Measurements from ENCODE around the gene AHNAK2. TPM values are rescaled to one million over a fixed set of nuclear protein-coding genes. Genes with fewer than 3 reads are reported as not detected.
"Not testable (repeated sequence)": the region's sequence is repeated elsewhere in the genome, so short reads cannot be mapped to it uniquely, and the experiment has no call there.

AHNAK2 gene
- total and polyA plus RNA-seq, 9 donors = 6.6 to 24.0 (median 18.9) TPM

GRCh38 chr14:104951863-104952657 lies 26.1 kb downstream of the AHNAK2 start:
- H3K4me1 ChIP-seq (ENCODE audit: control insufficient read depth, insufficient read depth, low read length); H3K27me3 ChIP-seq (ENCODE audit: control insufficient read depth, insufficient read depth, low read length); DNase-seq; H3K9me3 ChIP-seq (replicated peaks; ENCODE audit: control insufficient read depth, low read depth, low read length); H3K4me3 ChIP-seq (ENCODE audit: low read length); H3K27ac ChIP-seq (ENCODE audit: low read length): not testable (repeated sequence)
- peaks cover 13% of the 10 kb centered on the region for H3K36me3 ChIP-seq (ENCODE audit: control insufficient read depth, insufficient read depth, low read length)
- WGBS (ENCODE audit: insufficient coverage) = 90% methylated on average over 28 of the region's 28 CpGs

GRCh38 chr14:104950701-104951100 lies 27.5 kb downstream of the AHNAK2 start:
- H3K4me3 ChIP-seq (ENCODE audit: low read length); H3K27ac ChIP-seq (ENCODE audit: low read length); DNase-seq; H3K4me1 ChIP-seq (ENCODE audit: control insufficient read depth, insufficient read depth, low read length); H3K36me3 ChIP-seq (ENCODE audit: control insufficient read depth, insufficient read depth, low read length); H3K9me3 ChIP-seq (replicated peaks; ENCODE audit: control insufficient read depth, low read depth, low read length); H3K27me3 ChIP-seq (ENCODE audit: control insufficient read depth, insufficient read depth, low read length): not testable (repeated sequence)
- WGBS (ENCODE audit: insufficient coverage) = no CpG with 5 or more reads among the region's 15 CpGs

GRCh38 chr14:104950021-104950420 lies 28.2 kb downstream of the AHNAK2 start:
- 96% methylated on average over 10 of the region's 17 CpGs for WGBS (ENCODE audit: insufficient coverage)
- Histone ChIP-seq H3K27me3 (ENCODE audit: control insufficient read depth, insufficient read depth, low read length) (no peaks in the 10 kb centered on the region), H3K4me1 (ENCODE audit: control insufficient read depth, insufficient read depth, low read length) (no peaks in the 10 kb centered on the region), H3K27ac (ENCODE audit: low read length) (no peak overlapping the region), H3K4me3 (ENCODE audit: low read length) (no peak overlapping the region), H3K9me3 (replicated peaks; ENCODE audit: control insufficient read depth, low read depth, low read length) (no peaks in the 10 kb centered on the region), H3K36me3 (ENCODE audit: control insufficient read depth, insufficient read depth, low read length) (no peaks in the 10 kb centered on the region)
- no peak for DNase-seq

- H3K9me3 ChIP-seq (replicated peaks; ENCODE audit: control insufficient read depth, low read depth, low read length); H3K4me3 ChIP-seq (ENCODE audit: low read length); H3K27me3 ChIP-seq (ENCODE audit: control insufficient read depth, insufficient read depth, low read length); H3K4me1 ChIP-seq (ENCODE audit: control insufficient read depth, insufficient read depth, low read length); H3K36me3 ChIP-seq (ENCODE audit: control insufficient read depth, insufficient read depth, low read length); H3K27ac ChIP-seq (ENCODE audit: low read length); DNase-seq: not testable (repeated sequence)
- 93% methylated on average over 11 of the region's 24 CpGs for WGBS (ENCODE audit: insufficient coverage)
These were observed 28.7 kb downstream of the AHNAK2 start for GRCh38 chr14:104949406-104949955.

- no peaks in the 10 kb centered on the region for H3K9me3 ChIP-seq (replicated peaks; ENCODE audit: control insufficient read depth, low read depth, low read length)
- H3K4me3 ChIP-seq (ENCODE audit: low read length) = no peak overlapping the region
- no peaks in the 10 kb centered on the region for H3K4me1 ChIP-seq (ENCODE audit: control insufficient read depth, insufficient read depth, low read length)
- H3K27ac ChIP-seq (ENCODE audit: low read length) = no peak overlapping the region
- no peak for DNase-seq
- H3K27me3 ChIP-seq (ENCODE audit: control insufficient read depth, insufficient read depth, low read length) = no peaks in the 10 kb centered on the region
- WGBS (ENCODE audit: insufficient coverage) = 92% methylated on average over 6 of the region's 11 CpGs
- no peaks in the 10 kb centered on the region for H3K36me3 ChIP-seq (ENCODE audit: control insufficient read depth, insufficient read depth, low read length)
These were observed 29.5 kb downstream of the AHNAK2 start for GRCh38 chr14:104948736-104949031.

GRCh38 chr14:104947881-104948735 lies 30.1 kb downstream of the AHNAK2 start:
- WGBS (ENCODE audit: insufficient coverage) = 91% methylated on average over 35 of the region's 35 CpGs
- H3K27me3 ChIP-seq (ENCODE audit: control insufficient read depth, insufficient read depth, low read length); H3K4me1 ChIP-seq (ENCODE audit: control insufficient read depth, insufficient read depth, low read length); DNase-seq; H3K4me3 ChIP-seq (ENCODE audit: low read length); H3K9me3 ChIP-seq (replicated peaks; ENCODE audit: control insufficient read depth, low read depth, low read length); H3K27ac ChIP-seq (ENCODE audit: low read length); H3K36me3 ChIP-seq (ENCODE audit: control insufficient read depth, insufficient read depth, low read length): not testable (repeated sequence)

GRCh38 chr14:104947201-104947600 lies 31.0 kb downstream of the AHNAK2 start:
- not testable (repeated sequence) for H3K4me3 ChIP-seq (ENCODE audit: low read length); DNase-seq; H3K36me3 ChIP-seq (ENCODE audit: control insufficient read depth, insufficient read depth, low read length); H3K4me1 ChIP-seq (ENCODE audit: control insufficient read depth, insufficient read depth, low read length); H3K27ac ChIP-seq (ENCODE audit: low read length); H3K9me3 ChIP-seq (replicated peaks; ENCODE audit: control insufficient read depth, low read depth, low read length); H3K27me3 ChIP-seq (ENCODE audit: control insufficient read depth, insufficient read depth, low read length)
- WGBS (ENCODE audit: insufficient coverage) = 95% methylated on average over 10 of the region's 13 CpGs

- DNase-seq = not testable (repeated sequence)
These were observed 31.9 kb downstream of the AHNAK2 start for GRCh38 chr14:104945986-104946965.

GRCh38 chr14:104945266-104945665 lies 32.9 kb downstream of the AHNAK2 start:
- WGBS (ENCODE audit: insufficient coverage) = 88% methylated on average over 14 of the region's 20 CpGs
- not testable (repeated sequence) for DNase-seq; H3K4me3 ChIP-seq (ENCODE audit: low read length); H3K36me3 ChIP-seq (ENCODE audit: control insufficient read depth, insufficient read depth, low read length); H3K4me1 ChIP-seq (ENCODE audit: control insufficient read depth, insufficient read depth, low read length); H3K9me3 ChIP-seq (replicated peaks; ENCODE audit: control insufficient read depth, low read depth, low read length); H3K27me3 ChIP-seq (ENCODE audit: control insufficient read depth, insufficient read depth, low read length); H3K27ac ChIP-seq (ENCODE audit: low read length)

More at GRCh38 chr14:104945986-104946965, 31.9 kb downstream of the AHNAK2 start:
- H3K4me1 ChIP-seq (ENCODE audit: control insufficient read depth, insufficient read depth, low read length); H3K36me3 ChIP-seq (ENCODE audit: control insufficient read depth, insufficient read depth, low read length); H3K27me3 ChIP-seq (ENCODE audit: control insufficient read depth, insufficient read depth, low read length); H3K27ac ChIP-seq (ENCODE audit: low read length); H3K9me3 ChIP-seq (replicated peaks; ENCODE audit: control insufficient read depth, low read depth, low read length); H3K4me3 ChIP-seq (ENCODE audit: low read length): not testable (repeated sequence)
- 94% methylated on average over 24 of the region's 43 CpGs for WGBS (ENCODE audit: insufficient coverage)
